Breast epithelium (tissue), 4 donors: ENCODE data around the gene ANKRD29. TPM values are rescaled to one million over a fixed set of nuclear protein-coding genes. Genes with fewer than 3 reads are reported as not detected.

ENCODE experiments used
- DNase-seq, 2 donors: peaks; one replicate each; pipeline ENCODE4 v3.0.0-alpha.2; 2019; ENCODE audit warnings: low spot score in 2 of 2
- H3K27ac ChIP-seq, 2 donors: fragments of 200-600 bp; sonication (generic) in 1 of 2; one replicate each; pipeline ENCODE4 v1.5.1; 2016 to 2019; ENCODE audit warnings: mild to moderate bottlenecking in 1 of 2
- H3K27me3 ChIP-seq, 2 donors: fragments of 200-600 bp; sonication (generic) in 1 of 2; one replicate each; pipeline versions ENCODE4 v1.5.1 to v1.6.0; 2017 to 2019; ENCODE audit warnings: control low read depth in 1 of 2, mild to moderate bottlenecking in 1 of 2
- H3K36me3 ChIP-seq: fragments of 200-600 bp; one replicate; pipeline ENCODE4 v1.5.1; 2019
- H3K4me1 ChIP-seq, 2 donors: fragments of 200-600 bp; sonication (generic); one replicate each; pipeline ENCODE4 v1.5.1; 2016 to 2019; ENCODE audit warnings: control low read depth in 1 of 2
- H3K4me3 ChIP-seq, 3 donors: fragments of 200-600 bp; sonication (generic); 1 replicate in 2 of 3; 2 replicates in 1 of 3; pipeline ENCODE4 v1.5.1; 2016 to 2019; ENCODE audit warnings: mild to moderate bottlenecking in 3 of 3, moderate library complexity in 2 of 3
- H3K9me3 ChIP-seq, 2 donors: fragments of 200-600 bp; sonication (generic) in 1 of 2; one replicate each; pipeline ENCODE4 v1.5.1; 2016 to 2019; ENCODE audit warnings: control low read depth in 1 of 2
- POLR2A ChIP-seq: fragments of 450-650 bp; IDR thresholded peaks from one replicate; pipeline ENCODE4 v1.6.1; 2016; ENCODE audit warnings: antibody characterized with exemption, mild to moderate bottlenecking, moderate library complexity
- POLR2AphosphoS5 ChIP-seq, 3 donors: sonication (generic); formaldehyde crosslinking; IDR thresholded peaks; one replicate each; pipeline ENCODE4 v1.6.1; 2017; ENCODE audit warnings: antibody characterized with exemption in 3 of 3
- intact Hi-C: fragments of 100-400 bp; cut with DNase I; formaldehyde crosslinking; loops from one replicate; pipeline ENCODE4 v1.15.1; 2023; ENCODE audit warnings: low total_unique reads
- total RNA-seq, 3 donors: library from RNA; depleted of rRNA; stranded (reverse); fragments of >200 nt; gene quantifications; one replicate each; pipeline ENCODE4 v1.1.0, GENCODE V29; 2016
- TF ChIP-seq, protein P1 (sequence below), 3 donors: fragments of 450-650 bp; IDR thresholded peaks; one replicate each; pipeline ENCODE4 v1.5.1; 2016 to 2017; ENCODE audit warnings: antibody characterized with exemption in 3 of 3, mild to moderate bottlenecking in 3 of 3, moderate library complexity in 3 of 3

The ANKRD29 gene
- total RNA-seq, 3 donors from 2014 or later: 8.8 to 13.8 (median 9.9) TPM

DNA sequence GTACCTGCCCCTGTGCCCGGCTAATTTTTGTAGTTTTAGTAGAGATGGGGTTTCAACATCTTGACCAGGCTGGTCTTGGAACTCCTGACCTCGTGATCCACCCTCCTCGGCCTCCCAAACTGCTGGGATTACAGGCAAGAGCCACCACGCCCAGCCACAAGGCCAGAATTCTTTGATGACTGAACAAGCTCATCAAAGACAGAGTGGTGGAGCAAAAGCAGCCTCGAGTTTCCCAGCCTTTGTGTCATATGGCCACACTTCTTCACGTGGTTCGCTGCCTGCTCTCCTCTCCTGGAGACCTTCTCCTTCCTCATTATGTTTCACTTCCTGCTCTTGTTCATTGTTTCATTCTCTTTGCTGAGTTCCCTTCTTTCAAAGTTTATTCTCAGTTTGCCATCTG, 66.5 kb downstream of the ANKRD29 start:
- Histone ChIP-seq H3K9me3 (no peaks in the 10 kb centered on the region), H3K4me1 (no peaks in the 10 kb centered on the region), H3K27ac (no peak overlapping the region), H3K4me3 (no peak overlapping the region), H3K27me3 (no peaks in the 10 kb centered on the region), H3K36me3 (no peaks in the 10 kb centered on the region)
- DNase-seq: no peak
- TF ChIP-seq POLR2AphosphoS5 (IDR thresholded peaks at IDR 0.05): no peak
- TF ChIP-seq POLR2A: no peak
- intact Hi-C loops: loop anchor here (5.0 to 10.0 kb wide), 2 partner anchors 81 to 486 kb away; no protein-coding TSS in a partner anchor

- H3K27me3 ChIP-seq: no peaks in the 10 kb centered on the region
- no peaks in the 10 kb centered on the region for H3K36me3 ChIP-seq
- intact Hi-C loops: loop anchor here (5.0 to 10.0 kb wide), 2 partner anchors 81 to 487 kb away; no protein-coding TSS in a partner anchor
- H3K9me3 ChIP-seq: no peaks in the 10 kb centered on the region
- H3K4me1 ChIP-seq: no peaks in the 10 kb centered on the region
- no peak overlapping the region for H3K4me3 ChIP-seq
- H3K27ac ChIP-seq: no peak overlapping the region
- DNase-seq: no peak
- TF ChIP-seq, protein P1, sequence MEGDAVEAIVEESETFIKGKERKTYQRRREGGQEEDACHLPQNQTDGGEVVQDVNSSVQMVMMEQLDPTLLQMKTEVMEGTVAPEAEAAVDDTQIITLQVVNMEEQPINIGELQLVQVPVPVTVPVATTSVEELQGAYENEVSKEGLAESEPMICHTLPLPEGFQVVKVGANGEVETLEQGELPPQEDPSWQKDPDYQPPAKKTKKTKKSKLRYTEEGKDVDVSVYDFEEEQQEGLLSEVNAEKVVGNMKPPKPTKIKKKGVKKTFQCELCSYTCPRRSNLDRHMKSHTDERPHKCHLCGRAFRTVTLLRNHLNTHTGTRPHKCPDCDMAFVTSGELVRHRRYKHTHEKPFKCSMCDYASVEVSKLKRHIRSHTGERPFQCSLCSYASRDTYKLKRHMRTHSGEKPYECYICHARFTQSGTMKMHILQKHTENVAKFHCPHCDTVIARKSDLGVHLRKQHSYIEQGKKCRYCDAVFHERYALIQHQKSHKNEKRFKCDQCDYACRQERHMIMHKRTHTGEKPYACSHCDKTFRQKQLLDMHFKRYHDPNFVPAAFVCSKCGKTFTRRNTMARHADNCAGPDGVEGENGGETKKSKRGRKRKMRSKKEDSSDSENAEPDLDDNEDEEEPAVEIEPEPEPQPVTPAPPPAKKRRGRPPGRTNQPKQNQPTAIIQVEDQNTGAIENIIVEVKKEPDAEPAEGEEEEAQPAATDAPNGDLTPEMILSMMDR (IDR thresholded peaks at IDR 0.05): no peak
- TF ChIP-seq POLR2AphosphoS5 (IDR thresholded peaks at IDR 0.05) (no peak), POLR2A (no peak)
Observed at GRCh38 chr18:23595591-23595990, 67.1 kb downstream of the ANKRD29 start.

GRCh38 chr18:23593720-23594119, 69.0 kb downstream of the ANKRD29 start:
- no peak for DNase-seq
- intact Hi-C loops: loop anchor here (10.0 kb wide), 1 partner anchor 79 kb away; no protein-coding TSS in a partner anchor
- Histone ChIP-seq H3K9me3 (no peaks in the 10 kb centered on the region), H3K4me1 (no peaks in the 10 kb centered on the region), H3K27me3 (no peaks in the 10 kb centered on the region), H3K36me3 (no peaks in the 10 kb centered on the region), H3K4me3 (no peak overlapping the region), H3K27ac (no peak overlapping the region)
- no peak for TF ChIP-seq POLR2A
- no peak for TF ChIP-seq POLR2AphosphoS5 (IDR thresholded peaks at IDR 0.05)
- TF ChIP-seq, protein P1 (IDR thresholded peaks at IDR 0.05): no peak

DNA sequence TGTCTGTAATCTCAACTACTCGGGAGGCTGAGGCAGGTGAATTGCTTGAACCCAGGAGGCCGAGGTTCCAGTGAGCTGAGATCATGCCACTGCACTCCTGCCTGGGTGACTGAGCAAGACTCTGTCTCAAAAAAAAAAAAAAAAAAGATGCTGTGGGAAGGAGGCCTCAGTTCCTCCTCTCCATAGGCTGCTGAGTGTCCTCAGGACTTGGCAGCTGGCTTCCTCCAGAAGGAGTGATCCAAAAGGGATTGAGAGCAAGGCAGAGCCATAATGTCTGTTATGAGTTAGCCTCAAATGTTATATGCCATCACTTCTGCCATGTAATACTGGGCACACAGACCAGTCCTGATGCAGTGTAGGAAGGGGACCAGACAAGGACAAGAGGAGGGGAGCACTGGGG, 69.8 kb downstream of the ANKRD29 start:
- Histone ChIP-seq H3K27me3 (no peaks in the 10 kb centered on the region), H3K4me1 (no peaks in the 10 kb centered on the region), H3K9me3 (no peaks in the 10 kb centered on the region), H3K27ac (no peak overlapping the region), H3K36me3 (no peaks in the 10 kb centered on the region), H3K4me3 (no peak overlapping the region)
- DNase-seq: no peak
- intact Hi-C loops: loop anchor here (10.0 kb wide), 1 partner anchor 78 kb away; no protein-coding TSS in a partner anchor
- TF ChIP-seq, protein P1 (IDR thresholded peaks at IDR 0.05): no peak
- TF ChIP-seq POLR2A (no peak), POLR2AphosphoS5 (IDR thresholded peaks at IDR 0.05) (no peak)

- Histone ChIP-seq H3K27ac (no peak overlapping the region), H3K36me3 (no peaks in the 10 kb centered on the region), H3K4me3 (no peak overlapping the region), H3K9me3 (no peaks in the 10 kb centered on the region), H3K27me3 (no peaks in the 10 kb centered on the region), H3K4me1 (no peaks in the 10 kb centered on the region)
- DNase-seq: no peak
- TF ChIP-seq, protein P1 (IDR thresholded peaks at IDR 0.05): no peak
- TF ChIP-seq POLR2AphosphoS5 (IDR thresholded peaks at IDR 0.05): no peak
- no peak for TF ChIP-seq POLR2A
- intact Hi-C loops: loop anchor here (10.0 kb wide), 1 partner anchor 76 kb away; no protein-coding TSS in a partner anchor
Observed at GRCh38 chr18:23591011-23591410, 71.7 kb downstream of the ANKRD29 start.
